Peyer's patch (tissue), 4 donors: Measurements from ENCODE around the gene KREMEN1.

Experiments
- CTCF ChIP-seq, 6 experiments: fragments of 450-650 bp in 4 of 6; fragments of 200-600 bp in 2 of 6; sonication (generic) in 1 of 6; IDR thresholded peaks; one replicate each; pipeline ENCODE4 v1.5.1; 2017 to 2019; ENCODE audit warnings: antibody characterized with exemption in 6 of 6, mild to moderate bottlenecking in 3 of 6, moderate library complexity in 1 of 6
- POLR2A ChIP-seq, 2 donors: fragments of 450-650 bp; IDR thresholded peaks; one replicate each; pipeline ENCODE4 v1.5.1; 2017; ENCODE audit warnings: antibody characterized with exemption in 2 of 2, mild to moderate bottlenecking in 2 of 2, moderate library complexity in 2 of 2

DNA sequence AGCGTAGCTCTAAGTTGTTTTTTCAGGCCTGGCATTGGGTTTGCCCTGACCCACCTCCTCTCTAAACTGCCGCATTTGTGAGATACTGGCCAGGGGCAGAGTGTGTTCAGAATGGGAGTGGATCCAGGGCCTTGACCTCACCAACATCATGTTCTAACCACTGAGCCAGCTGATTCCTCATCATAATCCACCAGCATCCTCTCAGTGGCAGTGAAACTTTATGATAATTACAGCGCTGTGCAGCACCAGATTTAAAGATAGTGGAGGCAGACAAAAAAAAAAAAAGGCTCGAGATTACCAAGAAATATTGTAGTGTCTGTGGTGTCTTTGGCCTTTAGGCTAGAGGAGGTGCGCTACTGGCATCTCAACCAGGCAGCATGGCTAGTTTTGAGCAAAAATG, 53.0 kb downstream of the KREMEN1 start:
- no peak for TF ChIP-seq CTCF (IDR thresholded peaks at IDR 0.05)
- TF ChIP-seq POLR2A (IDR thresholded peaks at IDR 0.05) = no peak
